Body of pancreas (tissue), 4 donors: Measurements from ENCODE around the gene PRRT1B. TPM values are rescaled to one million over a fixed set of nuclear protein-coding genes. Genes with fewer than 3 reads are reported as not detected.

ENCODE experiments used
- ATAC-seq: fragments of 150-250 bp; one replicate; pipeline ENCODE4 v1.9.1; 2016
- DNase-seq, 4 donors: peaks; one replicate each; pipeline ENCODE4 v3.0.0-alpha.2; 2019
- H3K27ac ChIP-seq, 4 donors: fragments of 200-600 bp; sonication (generic); 1 replicate in 3 of 4; 2 replicates in 1 of 4; pipeline versions ENCODE4 v1.5.1 to v1.6.1; 2016 to 2019; ENCODE audit warnings: mild to moderate bottlenecking in 1 of 4, mixed read lengths in 1 of 4, moderate library complexity in 1 of 4
- H3K27me3 ChIP-seq, 2 donors: fragments of 200-600 bp; sonication (generic); one replicate each; pipeline ENCODE4 v1.6.0; 2016; ENCODE audit warnings: mild to moderate bottlenecking in 1 of 2
- H3K36me3 ChIP-seq, 2 donors: fragments of 200-600 bp; sonication (generic); replicated peaks in 1 of 2; 2 replicates each; pipeline ENCODE4 v1.5.1; 2016; ENCODE audit warnings: low read depth in 2 of 2; ENCODE audit not compliant: insufficient read depth in 1 of 2
- H3K4me1 ChIP-seq: fragments of 200-600 bp; sonication (generic); one replicate; pipeline ENCODE4 v1.6.0; 2016
- H3K4me3 ChIP-seq, 2 donors: fragments of 200-600 bp; sonication (generic); 1 replicate in 1 of 2; 2 replicates in 1 of 2; pipeline ENCODE4 v1.5.1; 2016 to 2019
- H3K9me3 ChIP-seq, 3 donors: fragments of 200-600 bp; sonication (generic); 1 replicate in 2 of 3; 2 replicates in 1 of 3; pipeline ENCODE4 v1.5.1; 2016
- POLR2A ChIP-seq, 3 donors: fragments of 450-650 bp; IDR thresholded peaks; one replicate each; pipeline ENCODE4 v1.6.1; 2016; ENCODE audit warnings: antibody characterized with exemption in 3 of 3, mild to moderate bottlenecking in 2 of 3
- WGBS, 2 donors: methylation state at CpG; one replicate each; pipeline ENCODE4 v1.1.5; 2017; 5-methylcytosine and 5-hydroxymethylcytosine counted together
- intact Hi-C: fragments of 100-400 bp; cut with DNase I; formaldehyde crosslinking; loops from one replicate; pipeline ENCODE4 v1.15.1; 2023
- total RNA-seq, 2 donors: library from RNA; depleted of rRNA; stranded (reverse); fragments of >200 nt; gene quantifications; one replicate each; pipeline ENCODE4 v1.1.0, GENCODE V29; 2016
- TF ChIP-seq, protein P1 (sequence below), 7 experiments: fragments of 450-650 bp in 4 of 7; fragments of 200-600 bp in 3 of 7; sonication (generic) in 3 of 7; IDR thresholded peaks; one replicate each; pipeline ENCODE4 v1.5.1; 2016 to 2019; ENCODE audit warnings: antibody characterized with exemption in 7 of 7

Gene PRRT1B
- total RNA-seq, 2 donors from 2014 or later: 0.33 to 0.78 TPM

GRCh38 chr9:131554087-131554842, 8.9 kb downstream of the PRRT1B start:
- ATAC-seq (no peak), DNase-seq (no peak)
- TF ChIP-seq, protein P1, sequence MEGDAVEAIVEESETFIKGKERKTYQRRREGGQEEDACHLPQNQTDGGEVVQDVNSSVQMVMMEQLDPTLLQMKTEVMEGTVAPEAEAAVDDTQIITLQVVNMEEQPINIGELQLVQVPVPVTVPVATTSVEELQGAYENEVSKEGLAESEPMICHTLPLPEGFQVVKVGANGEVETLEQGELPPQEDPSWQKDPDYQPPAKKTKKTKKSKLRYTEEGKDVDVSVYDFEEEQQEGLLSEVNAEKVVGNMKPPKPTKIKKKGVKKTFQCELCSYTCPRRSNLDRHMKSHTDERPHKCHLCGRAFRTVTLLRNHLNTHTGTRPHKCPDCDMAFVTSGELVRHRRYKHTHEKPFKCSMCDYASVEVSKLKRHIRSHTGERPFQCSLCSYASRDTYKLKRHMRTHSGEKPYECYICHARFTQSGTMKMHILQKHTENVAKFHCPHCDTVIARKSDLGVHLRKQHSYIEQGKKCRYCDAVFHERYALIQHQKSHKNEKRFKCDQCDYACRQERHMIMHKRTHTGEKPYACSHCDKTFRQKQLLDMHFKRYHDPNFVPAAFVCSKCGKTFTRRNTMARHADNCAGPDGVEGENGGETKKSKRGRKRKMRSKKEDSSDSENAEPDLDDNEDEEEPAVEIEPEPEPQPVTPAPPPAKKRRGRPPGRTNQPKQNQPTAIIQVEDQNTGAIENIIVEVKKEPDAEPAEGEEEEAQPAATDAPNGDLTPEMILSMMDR (IDR thresholded peaks at IDR 0.05): no peak
- no peak for TF ChIP-seq POLR2A (IDR thresholded peaks at IDR 0.05)
- WGBS, 2 donors: 69 to 91% methylated on average over 10 to 37 of the region's 60 CpGs
- Histone ChIP-seq H3K9me3 (no peaks in the 10 kb centered on the region), H3K4me1 (no peaks in the 10 kb centered on the region), H3K27me3 (no peaks in the 10 kb centered on the region), H3K4me3 (no peak overlapping the region), H3K27ac (no peak overlapping the region), H3K36me3 (no peaks in the 10 kb centered on the region)
- intact Hi-C loops: no loop called here

GRCh38 chr9:131554843-131555351, 9.6 kb downstream of the PRRT1B start:
- Histone ChIP-seq H3K27me3 (no peaks in the 10 kb centered on the region), H3K4me3 (no peak overlapping the region), H3K9me3 (no peaks in the 10 kb centered on the region), H3K27ac (no peak overlapping the region), H3K36me3 (no peaks in the 10 kb centered on the region), H3K4me1 (no peaks in the 10 kb centered on the region)
- no peak for ATAC-seq
- WGBS, 2 donors: 62 to 91% methylated on average over 40 to 54 of the region's 54 CpGs
- DNase-seq: no peak
- intact Hi-C loops: no loop called here
- TF ChIP-seq, protein P1 (IDR thresholded peaks at IDR 0.05): no peak
- no peak for TF ChIP-seq POLR2A (IDR thresholded peaks at IDR 0.05)

GRCh38 chr9:131555841-131556673, 10.7 kb downstream of the PRRT1B start:
- 90 to 93% methylated on average over 9 to 15 of the region's 15 CpGs for WGBS, 2 donors
- intact Hi-C loops: no loop called here
- H3K4me3 ChIP-seq: no peak overlapping the region
- H3K4me1 ChIP-seq: no peaks in the 10 kb centered on the region
- no peak overlapping the region for H3K27ac ChIP-seq
- TF ChIP-seq POLR2A (IDR thresholded peaks at IDR 0.05): no peak
- TF ChIP-seq, protein P1 (IDR thresholded peaks at IDR 0.05): no peak
- H3K36me3 ChIP-seq: no peaks in the 10 kb centered on the region
- no peaks in the 10 kb centered on the region for H3K9me3 ChIP-seq
- H3K27me3 ChIP-seq: no peaks in the 10 kb centered on the region
- ATAC-seq (no peak), DNase-seq (no peak)

- ATAC-seq: no peak
Observed at GRCh38 chr9:131557855-131558548, 12.7 kb downstream of the PRRT1B start.

More at GRCh38 chr9:131557855-131558548, 12.7 kb downstream of the PRRT1B start:
- Histone ChIP-seq H3K9me3 (no peaks in the 10 kb centered on the region), H3K27ac (no peak overlapping the region), H3K4me3 (no peak overlapping the region), H3K4me1 (no peaks in the 10 kb centered on the region), H3K27me3 (no peaks in the 10 kb centered on the region), H3K36me3 (no peaks in the 10 kb centered on the region)
- WGBS, 2 donors: 95 to 96% methylated on average over 5 to 17 of the region's 25 CpGs
- DNase-seq: no peak
- intact Hi-C loops: no loop called here
- TF ChIP-seq POLR2A (IDR thresholded peaks at IDR 0.05): no peak
